HepG2 (cell line): Measurements from ENCODE around the gene MYL12B. TPM values are rescaled to one million over a fixed set of nuclear protein-coding genes. Genes with fewer than 3 reads are reported as not detected.

ENCODE experiments used
- ATAD3A ChIP-seq: sonication (generic); formaldehyde crosslinking; IDR thresholded peaks from 2 replicates; pipeline ENCODE4 v1.4.0; 2020; ENCODE audit warnings: missing genetic modification reagents
- DZIP1 ChIP-seq: sonication (generic); formaldehyde crosslinking; IDR thresholded peaks from 2 replicates; pipeline ENCODE4 v1.5.0; 2020; ENCODE audit warnings: mild to moderate bottlenecking, missing genetic modification reagents
- HNF1A ChIP-seq, 2 experiments: sonication (generic) in 1 of 2; formaldehyde crosslinking in 1 of 2; IDR thresholded peaks; 2 replicates each; pipeline versions ENCODE4 v1.4.0 to v1.6.1; 2016 to 2020; ENCODE audit warnings: borderline replicate concordance in 1 of 2, low read depth in 1 of 2, mild to moderate bottlenecking in 1 of 2, missing genetic modification reagents in 1 of 2
- MEF2D ChIP-seq: sonication (generic); formaldehyde crosslinking; IDR thresholded peaks from 2 replicates; pipeline ENCODE4 v1.5.1; 2020; ENCODE audit warnings: mild to moderate bottlenecking, missing genetic modification reagents
- MXI1 ChIP-seq: IDR thresholded peaks from 3 replicates; pipeline ENCODE4 v1.6.1; 2012; ENCODE audit warnings: low read depth, low read length, inconsistent platforms, borderline replicate concordance
- NFYB ChIP-seq: sonication (generic); formaldehyde crosslinking; IDR thresholded peaks from 2 replicates; pipeline ENCODE4 v1.4.0; 2020; ENCODE audit warnings: missing genetic modification reagents
- PAX8 ChIP-seq: sonication (generic); formaldehyde crosslinking; IDR thresholded peaks from 2 replicates; pipeline ENCODE4 v1.8.0; 2022; ENCODE audit warnings: mild to moderate bottlenecking, missing genetic modification reagents, borderline replicate concordance
- RCOR2 ChIP-seq: IDR thresholded peaks from 2 replicates; pipeline ENCODE4 v1.6.1; 2016; ENCODE audit warnings: missing biosample characterization, missing genetic modification reagents
- TEAD2 ChIP-seq: sonication (generic); formaldehyde crosslinking; IDR thresholded peaks from 2 replicates; pipeline ENCODE4 v1.9.0; 2021; ENCODE audit warnings: missing genetic modification reagents
- THAP7 ChIP-seq: sonication (generic); formaldehyde crosslinking; IDR thresholded peaks from 2 replicates; pipeline ENCODE4 v1.8.1; 2023; ENCODE audit warnings: mild to moderate bottlenecking, missing genetic modification reagents
- ZNF136 ChIP-seq: sonication (generic); formaldehyde crosslinking; IDR thresholded peaks from 2 replicates; pipeline ENCODE4 v1.8.1; 2022; ENCODE audit warnings: low read depth, mild to moderate bottlenecking, moderate library complexity, missing genetic modification reagents
- ZNF17 ChIP-seq: sonication (generic); formaldehyde crosslinking; IDR thresholded peaks from 2 replicates; pipeline ENCODE4 v1.5.0; 2020; ENCODE audit warnings: mild to moderate bottlenecking, missing genetic modification reagents
- ZNF251 ChIP-seq: sonication (generic); formaldehyde crosslinking; IDR thresholded peaks from 2 replicates; pipeline ENCODE4 v1.9.0; 2021; ENCODE audit warnings: mild to moderate bottlenecking, missing genetic modification reagents
- ZNF382 ChIP-seq: sonication (generic); formaldehyde crosslinking; IDR thresholded peaks from 2 replicates; pipeline ENCODE4 v1.5.0; 2020; ENCODE audit warnings: missing genetic modification reagents, mild to moderate bottlenecking, borderline replicate concordance
- ZNF747 ChIP-seq: sonication (generic); formaldehyde crosslinking; IDR thresholded peaks from 2 replicates; pipeline ENCODE4 v1.8.1; 2023; ENCODE audit warnings: missing genetic modification reagents, mild to moderate bottlenecking, borderline replicate concordance
- polyA plus RNA-seq, 8 experiments: library from polyadenylated mRNA; depleted of rRNA in 3 of 8; stranded (reverse) in 7 of 8; unstranded in 1 of 8; fragments of >200 nt; fragmentation: Illumina TruSeq in 4 of 8; extraction: Trizol in 4 of 8; gene quantifications; 2 replicates each; pipeline versions ENCODE4 v1.2.1 to v1.2.3, GENCODE V29; 2011 to 2016; ENCODE audit warnings: low read depth in 4 of 8, missing spikeins in 1 of 8, mixed read lengths in 1 of 8; ENCODE audit not compliant: insufficient read depth in 1 of 8
- total RNA-seq, 5 experiments: library from RNA; depleted of rRNA; stranded (reverse); fragments of >200 nt; fragmentation: Illumina TruSeq; extraction: Trizol; gene quantifications; 2 replicates each; pipeline ENCODE4 v1.2.3, GENCODE V29; 2016; ENCODE audit warnings: low read depth in 1 of 5
- TF ChIP-seq, protein P1 (sequence below): sonication (generic); formaldehyde crosslinking; IDR thresholded peaks from 2 replicates; pipeline ENCODE4 v1.5.1; 2020; ENCODE audit warnings: missing genetic modification reagents, mild to moderate bottlenecking, borderline replicate concordance
- TF ChIP-seq, protein P2 (sequence below): IDR thresholded peaks from 2 replicates; pipeline ENCODE4 v1.6.1; 2018; ENCODE audit warnings: missing genetic modification reagents

The MYL12B gene
- total and polyA plus RNA-seq, 2 of the 13 experiments (the other 11 are each of a cell fraction or from before 2014, with no cell fraction given), result 265 to 340 TPM

- TF ChIP-seq, protein P1, sequence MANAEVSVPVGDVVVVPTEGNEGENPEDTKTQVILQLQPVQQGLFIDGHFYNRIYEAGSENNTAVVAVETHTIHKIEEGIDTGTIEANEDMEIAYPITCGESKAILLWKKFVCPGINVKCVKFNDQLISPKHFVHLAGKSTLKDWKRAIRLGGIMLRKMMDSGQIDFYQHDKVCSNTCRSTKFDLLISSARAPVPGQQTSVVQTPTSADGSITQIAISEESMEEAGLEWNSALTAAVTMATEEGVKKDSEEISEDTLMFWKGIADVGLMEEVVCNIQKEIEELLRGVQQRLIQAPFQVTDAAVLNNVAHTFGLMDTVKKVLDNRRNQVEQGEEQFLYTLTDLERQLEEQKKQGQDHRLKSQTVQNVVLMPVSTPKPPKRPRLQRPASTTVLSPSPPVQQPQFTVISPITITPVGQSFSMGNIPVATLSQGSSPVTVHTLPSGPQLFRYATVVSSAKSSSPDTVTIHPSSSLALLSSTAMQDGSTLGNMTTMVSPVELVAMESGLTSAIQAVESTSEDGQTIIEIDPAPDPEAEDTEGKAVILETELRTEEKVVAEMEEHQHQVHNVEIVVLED (CRISPR knock-in tag), result peak; percentile 47; the same call in 1 of the 2 replicates
- TF ChIP-seq ZNF747 (CRISPR knock-in tag) (no peak; the same call in 1 of the 2 replicates), THAP7 (CRISPR knock-in tag) (0 out of 2 replicates have a peak, but pooled peaks have one; percentile 30), ZNF17 (CRISPR knock-in tag) (no peak), HNF1A (IDR thresholded peaks at IDR 0.05; ENCODE audit: low read depth) (no peak), HNF1A (CRISPR knock-in tag; IDR thresholded peaks at IDR 0.05; ENCODE audit: borderline replicate concordance) (peak; percentile 53; the same call in 1 of the 2 replicates), NFYB (CRISPR knock-in tag) (no peak; the same call in 1 of the 2 replicates), ZNF136 (CRISPR knock-in tag) (no peak), ZNF251 (CRISPR knock-in tag) (no peak), RCOR2 (no peak; the same call in 1 of the 2 replicates), DZIP1 (no peak), MEF2D (CRISPR knock-in tag) (no peak; the same call in 1 of the 2 replicates), TEAD2 (CRISPR knock-in tag) (peak; percentile 37; the same call in 1 of the 2 replicates), ATAD3A (CRISPR knock-in tag) (0 out of 2 replicates have a peak, but pooled peaks have one; percentile 37), ZNF382 (no peak), PAX8 (CRISPR knock-in tag) (no peak), MXI1 (peak; percentile 61; the same call in 1 of the 3 replicates)
- TF ChIP-seq, protein P2, sequence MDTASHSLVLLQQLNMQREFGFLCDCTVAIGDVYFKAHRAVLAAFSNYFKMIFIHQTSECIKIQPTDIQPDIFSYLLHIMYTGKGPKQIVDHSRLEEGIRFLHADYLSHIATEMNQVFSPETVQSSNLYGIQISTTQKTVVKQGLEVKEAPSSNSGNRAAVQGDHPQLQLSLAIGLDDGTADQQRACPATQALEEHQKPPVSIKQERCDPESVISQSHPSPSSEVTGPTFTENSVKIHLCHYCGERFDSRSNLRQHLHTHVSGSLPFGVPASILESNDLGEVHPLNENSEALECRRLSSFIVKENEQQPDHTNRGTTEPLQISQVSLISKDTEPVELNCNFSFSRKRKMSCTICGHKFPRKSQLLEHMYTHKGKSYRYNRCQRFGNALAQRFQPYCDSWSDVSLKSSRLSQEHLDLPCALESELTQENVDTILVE (CRISPR knock-in tag), result peak; percentile 68; the same call in 1 of the 2 replicates
Observed at GRCh38 chr18:3247240-3248061, 14.5 kb upstream of the MYL12B start, which contains the start of gene MYL12A (continued).
